Keratinocyte (primary cell): ENCODE measurements around the gene SCUBE1. TPM values are rescaled to one million over a fixed set of nuclear protein-coding genes. Genes with fewer than 3 reads are reported as not detected.

ENCODE experiments used
- DNase-seq: peaks from one replicate; pipeline ENCODE4 v3.0.0-alpha.2; 2011; ENCODE audit warnings: low read depth, missing footprints, low spot score
- FAIRE-seq: peaks from 2 replicates; lab custom pipeline; 2011; peaks lifted over from hg19 to GRCh38; lab: Jason Lieb, UNC
- H2AFZ ChIP-seq: 2 replicates; pipeline ENCODE4 v1.6.0; 2012; ENCODE audit warnings: low read length, control low read depth, inconsistent platforms; ENCODE audit not compliant: control insufficient read depth
- H3K27ac ChIP-seq: 2 replicates; pipeline ENCODE4 v1.5.1; 2011; ENCODE audit warnings: low read length; ENCODE audit not compliant: control insufficient read depth, insufficient read depth
- H3K27me3 ChIP-seq: 3 replicates; pipeline ENCODE4 v1.6.0; 2011; ENCODE audit warnings: low read length; ENCODE audit not compliant: control insufficient read depth, insufficient read depth; ENCODE audit errors: extremely low read depth
- H3K36me3 ChIP-seq, 2 experiments: 2 replicates in 1 of 2; 3 replicates in 1 of 2; pipeline ENCODE4 v1.5.1; 2011; ENCODE audit warnings: low read length in 2 of 2, mild to moderate bottlenecking in 1 of 2; ENCODE audit not compliant: control insufficient read depth in 2 of 2, insufficient read depth in 2 of 2; ENCODE audit errors: extremely low read depth in 1 of 2
- H3K4me1 ChIP-seq: 3 replicates; pipeline ENCODE4 v1.5.1; 2011; ENCODE audit warnings: low read length; ENCODE audit not compliant: control insufficient read depth, insufficient read depth; ENCODE audit errors: extremely low read depth
- H3K4me2 ChIP-seq: 3 replicates; pipeline ENCODE4 v1.6.0; 2011; ENCODE audit warnings: low read depth, low read length; ENCODE audit not compliant: control insufficient read depth, insufficient read depth; ENCODE audit errors: extremely low read depth
- H3K4me3 ChIP-seq, 3 experiments: fragments of 200-600 bp in 1 of 3; sonication (generic) in 1 of 3; 2 replicates in 2 of 3; 3 replicates in 1 of 3; pipeline ENCODE4 v1.5.1; 2011 to 2016; ENCODE audit warnings: low read length in 3 of 3, mild to moderate bottlenecking in 3 of 3, control low read depth in 2 of 3, inconsistent platforms in 1 of 3, low read depth in 1 of 3, mixed read lengths in 1 of 3, mixed run types in 1 of 3, moderate library complexity in 1 of 3; ENCODE audit not compliant: control insufficient read depth in 2 of 3, insufficient read depth in 2 of 3; ENCODE audit errors: extremely low read depth in 1 of 3
- H3K79me2 ChIP-seq: 2 replicates; pipeline ENCODE4 v1.6.0; 2012; ENCODE audit warnings: low read length; ENCODE audit not compliant: control insufficient read depth, insufficient read depth
- H3K9ac ChIP-seq: 3 replicates; pipeline ENCODE4 v1.6.0; 2011; ENCODE audit warnings: low read length; ENCODE audit not compliant: control insufficient read depth, insufficient read depth; ENCODE audit errors: extremely low read depth
- H3K9me1 ChIP-seq: 3 replicates; pipeline ENCODE4 v1.6.0; 2011; ENCODE audit warnings: low read length; ENCODE audit not compliant: control insufficient read depth, insufficient read depth; ENCODE audit errors: extremely low read depth
- H3K9me3 ChIP-seq: 2 replicates; pipeline ENCODE4 v1.5.1; 2012; ENCODE audit warnings: low read depth, low read length; ENCODE audit not compliant: control insufficient read depth
- H4K20me1 ChIP-seq: 3 replicates; pipeline ENCODE4 v1.6.0; 2011; ENCODE audit warnings: low read length; ENCODE audit not compliant: control insufficient read depth, insufficient read depth; ENCODE audit errors: extremely low read depth
- EZH2 ChIP-seq: IDR thresholded peaks from one replicate; pipeline ENCODE4 v1.6.1; 2012; ENCODE audit warnings: inconsistent platforms, mild to moderate bottlenecking, low read length, moderate library complexity
- dilution Hi-C: fragments of 300-500 bp; cut with MboI; formaldehyde crosslinking; loops from one replicate; pipeline ENCODE4 v1.7.0; 2020; ENCODE audit warnings: low sequenced_read_pairs; ENCODE audit not compliant: extremely low pct_ligation_motif_present
- polyA plus RNA-seq, 5 experiments: library from polyadenylated mRNA; depleted of rRNA in 3 of 5; stranded (reverse) in 3 of 5; stranded (forward) in 1 of 5; unstranded in 1 of 5; fragments of >200 nt; gene quantifications; 1 replicate in 1 of 5; 2 replicates in 3 of 5; 3 replicates in 1 of 5; pipeline versions ENCODE4 v1.2.1 to v1.2.3, GENCODE V29; 2011 to 2012; ENCODE audit warnings: missing spikeins in 2 of 5, low read depth in 1 of 5, low replicate concordance in 1 of 5
- TF ChIP-seq, protein P1 (sequence below), 3 experiments: IDR thresholded peaks in 1 of 3; conservative IDR thresholded peaks in 1 of 3; optimal IDR thresholded peaks in 1 of 3; 2 replicates in 2 of 3; 3 replicates in 1 of 3; pipeline versions ENCODE3 to v1.5.1; 2011; ENCODE audit warnings: low read length in 3 of 3, mild to moderate bottlenecking in 3 of 3, moderate library complexity in 2 of 3, control low read depth in 1 of 3, inconsistent platforms in 1 of 3; ENCODE audit not compliant: insufficient read depth in 2 of 3; ENCODE audit errors: extremely low read depth in 1 of 3

Gene SCUBE1
- polyA plus RNA-seq, 1 donor (not counting 4 experiments of a cell fraction or from before 2014, with no cell fraction given), result not detected

DNA sequence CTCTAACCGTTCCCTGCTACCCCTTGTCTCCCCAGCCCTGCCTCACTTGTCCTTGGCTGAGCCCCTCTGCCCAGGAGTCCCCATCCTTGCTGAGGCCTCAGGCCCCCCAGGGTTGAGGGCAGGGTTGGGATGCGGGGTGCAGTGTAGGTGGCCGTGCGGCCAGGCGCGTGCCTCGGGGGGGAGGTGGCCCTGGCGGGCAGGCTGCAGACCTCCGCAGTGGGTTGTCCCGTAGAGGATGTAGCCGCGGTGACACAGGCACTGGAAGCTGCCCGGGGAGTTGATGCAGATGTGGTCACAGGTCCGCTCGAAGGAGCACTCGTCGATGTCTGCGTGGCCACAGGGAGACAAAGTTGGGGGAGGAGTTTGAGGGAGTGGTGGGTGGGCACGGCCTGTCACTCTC, 114.3 kb downstream of the SCUBE1 start:
- H2AFZ ChIP-seq, result no peak overlapping the region
- no peaks in the 10 kb centered on the region for H3K79me2 ChIP-seq
- H3K9ac ChIP-seq, result no peak overlapping the region
- no peak overlapping the region for H3K27ac ChIP-seq
- TF ChIP-seq, protein P1, sequence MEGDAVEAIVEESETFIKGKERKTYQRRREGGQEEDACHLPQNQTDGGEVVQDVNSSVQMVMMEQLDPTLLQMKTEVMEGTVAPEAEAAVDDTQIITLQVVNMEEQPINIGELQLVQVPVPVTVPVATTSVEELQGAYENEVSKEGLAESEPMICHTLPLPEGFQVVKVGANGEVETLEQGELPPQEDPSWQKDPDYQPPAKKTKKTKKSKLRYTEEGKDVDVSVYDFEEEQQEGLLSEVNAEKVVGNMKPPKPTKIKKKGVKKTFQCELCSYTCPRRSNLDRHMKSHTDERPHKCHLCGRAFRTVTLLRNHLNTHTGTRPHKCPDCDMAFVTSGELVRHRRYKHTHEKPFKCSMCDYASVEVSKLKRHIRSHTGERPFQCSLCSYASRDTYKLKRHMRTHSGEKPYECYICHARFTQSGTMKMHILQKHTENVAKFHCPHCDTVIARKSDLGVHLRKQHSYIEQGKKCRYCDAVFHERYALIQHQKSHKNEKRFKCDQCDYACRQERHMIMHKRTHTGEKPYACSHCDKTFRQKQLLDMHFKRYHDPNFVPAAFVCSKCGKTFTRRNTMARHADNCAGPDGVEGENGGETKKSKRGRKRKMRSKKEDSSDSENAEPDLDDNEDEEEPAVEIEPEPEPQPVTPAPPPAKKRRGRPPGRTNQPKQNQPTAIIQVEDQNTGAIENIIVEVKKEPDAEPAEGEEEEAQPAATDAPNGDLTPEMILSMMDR (optimal IDR thresholded peaks at IDR 0.05 in 1 of 3, IDR thresholded peaks at IDR 0.05 in 1 of 3, conservative IDR thresholded peaks at IDR 0.05 in 1 of 3; ENCODE audit: extremely low read depth in 1 of 3, insufficient read depth in 2 of 3, low read length in 3 of 3), result no peak
- no peak for TF ChIP-seq EZH2
- no peak overlapping the region for H3K4me3 ChIP-seq
- no peaks in the 10 kb centered on the region for H4K20me1 ChIP-seq
- H3K27me3 ChIP-seq, result peaks cover 21% of the 10 kb centered on the region
- no peaks in the 10 kb centered on the region for H3K36me3 ChIP-seq
- H3K4me2 ChIP-seq, result no peak overlapping the region
- no peaks in the 10 kb centered on the region for H3K9me1 ChIP-seq
- H3K4me1 ChIP-seq, result no peaks in the 10 kb centered on the region
- no peak for FAIRE-seq
- no peaks in the 10 kb centered on the region for H3K9me3 ChIP-seq
- DNase-seq, result no peak
- dilution Hi-C loops, result no loop called here

- TF ChIP-seq EZH2, result no peak
- TF ChIP-seq, protein P1 (optimal IDR thresholded peaks at IDR 0.05 in 1 of 3, IDR thresholded peaks at IDR 0.05 in 1 of 3, conservative IDR thresholded peaks at IDR 0.05 in 1 of 3; ENCODE audit: extremely low read depth in 1 of 3, insufficient read depth in 2 of 3, low read length in 3 of 3), result peak; percentile 27 to 64 (median 55)
- DNase-seq, result no peak
Observed at GRCh38 chr22:43228330-43228729, 114.8 kb downstream of the SCUBE1 start.

More at GRCh38 chr22:43228330-43228729, 114.8 kb downstream of the SCUBE1 start:
- H3K79me2 ChIP-seq, result no peaks in the 10 kb centered on the region
- H3K4me3 ChIP-seq, result no peak overlapping the region
- H4K20me1 ChIP-seq, result no peaks in the 10 kb centered on the region
- dilution Hi-C loops, result no loop called here
- no peaks in the 10 kb centered on the region for H3K9me1 ChIP-seq
- no peak overlapping the region for H3K4me2 ChIP-seq
- no peak overlapping the region for H3K27ac ChIP-seq
- no peaks in the 10 kb centered on the region for H3K36me3 ChIP-seq
- no peak overlapping the region for H3K9ac ChIP-seq
- H3K9me3 ChIP-seq, result no peaks in the 10 kb centered on the region
- no peaks in the 10 kb centered on the region for H3K4me1 ChIP-seq
- H2AFZ ChIP-seq, result no peak overlapping the region
- FAIRE-seq, result no peak
- peaks cover 20% of the 10 kb centered on the region for H3K27me3 ChIP-seq
